Hematopoietic multipotent progenitor cell treated with erythropoietin and hydrocortisone succinate and interleukin-3 and kit ligand, for 17 days (in vitro differentiated cells): ENCODE data around the gene EZR.
A peak's percentile ranks its signal among the peaks of the same experiment; 100 is the strongest.
"Not testable (repeated sequence)": the region's sequence is repeated elsewhere in the genome, so short reads cannot be mapped to it uniquely, and the experiment has no call there.

Experiments
- DNase-seq: peaks from one replicate; pipeline ENCODE4 v3.0.0-alpha.2; 2015; ENCODE audit warnings: low spot score

The EZR gene

GRCh38 chr6:158797331-158798310, 21.5 kb downstream of the EZR start:
- DNase-seq: no peak

- no peak for DNase-seq
These were observed 22.8 kb downstream of the EZR start for GRCh38 chr6:158796353-158796752.

GRCh38 chr6:158795516-158795915, 23.7 kb downstream of the EZR start:
- no peak for DNase-seq

- DNase-seq: peak; percentile 68
These were observed 25.7 kb downstream of the EZR start for GRCh38 chr6:158793432-158793831.

- DNase-seq: not testable (repeated sequence)
These were observed 26.7 kb downstream of the EZR start for GRCh38 chr6:158792505-158792904.

- DNase-seq: no peak
These were observed 27.8 kb downstream of the EZR start for GRCh38 chr6:158791274-158791855.

- DNase-seq: no peak
These were observed 29.9 kb downstream of the EZR start for GRCh38 chr6:158789115-158789917.

GRCh38 chr6:158787395-158787794, 31.8 kb downstream of the EZR start:
- DNase-seq: no peak

- no peak for DNase-seq
These were observed 32.4 kb downstream of the EZR start for GRCh38 chr6:158786645-158787304.

- no peak for DNase-seq
These were observed 34.1 kb downstream of the EZR start for GRCh38 chr6:158785036-158785435.

GRCh38 chr6:158784505-158784904, 34.7 kb downstream of the EZR start:
- no peak for DNase-seq

- no peak for DNase-seq
These were observed 35.3 kb downstream of the EZR start for GRCh38 chr6:158783851-158784250.

- DNase-seq: no peak
These were observed 36.1 kb downstream of the EZR start for GRCh38 chr6:158783167-158783450.

- DNase-seq: no peak
These were observed 36.6 kb downstream of the EZR start for GRCh38 chr6:158782432-158783166.

- DNase-seq: no peak
These were observed 37.3 kb downstream of the EZR start for GRCh38 chr6:158781692-158782373.

GRCh38 chr6:158780988-158781691, 38.0 kb downstream of the EZR start:
- DNase-seq: no peak

GRCh38 chr6:158780246-158780884, 38.8 kb downstream of the EZR start:
- no peak for DNase-seq

GRCh38 chr6:158778005-158778527, 41.1 kb downstream of the EZR start:
- no peak for DNase-seq

- DNase-seq: no peak
These were observed 41.7 kb downstream of the EZR start for GRCh38 chr6:158777510-158777909.

- no peak for DNase-seq
These were observed 42.4 kb downstream of the EZR start for GRCh38 chr6:158776737-158777136.
